Chondrocyte (in vitro differentiated cells): Measurements from ENCODE around the gene FGF18. TPM values are rescaled to one million over a fixed set of nuclear protein-coding genes. Genes with fewer than 3 reads are reported as not detected.

Experiments
- DNase-seq: peaks from one replicate; pipeline ENCODE4 v3.0.0; 2021; ENCODE audit warnings: mixed read lengths, low spot score
- H3K27ac Mint-ChIP-seq: one replicate; pipeline ENCODE4 v1.8.0; 2021; ENCODE audit warnings: mild to moderate bottlenecking, moderate library complexity, mixed read lengths; ENCODE audit not compliant: unreplicated experiment
- H3K27me3 Mint-ChIP-seq: 2 replicates; pipeline ENCODE4 v1.8.0; 2021; ENCODE audit warnings: low read depth, mixed read lengths
- H3K36me3 Mint-ChIP-seq: 2 replicates; pipeline ENCODE4 v1.8.0; 2021; ENCODE audit warnings: low read depth, mixed read lengths
- H3K4me1 Mint-ChIP-seq: 2 replicates; pipeline ENCODE4 v1.8.0; 2021; ENCODE audit warnings: low read depth, mild to moderate bottlenecking, mixed read lengths
- H3K4me3 Mint-ChIP-seq: one replicate; pipeline ENCODE4 v1.8.0; 2021; ENCODE audit warnings: mild to moderate bottlenecking, moderate library complexity, mixed read lengths; ENCODE audit not compliant: unreplicated experiment
- H3K9me3 Mint-ChIP-seq: 2 replicates; pipeline ENCODE4 v1.8.0; 2021; ENCODE audit warnings: low read depth, mixed read lengths
- CTCF ChIP-seq: fragments of 200-600 bp; sonication (generic); IDR thresholded peaks from 2 replicates; pipeline ENCODE4 v1.5.0; 2021; ENCODE audit warnings: antibody characterized with exemption, mild to moderate bottlenecking, moderate library complexity
- total RNA-seq: library from RNA; stranded (reverse); gene quantifications from 3 replicates; pipeline ENCODE4 v1.2.1, GENCODE V29; 2021

The FGF18 gene
- total RNA-seq, 1 donor from 2014 or later: 2.1 TPM

DNA sequence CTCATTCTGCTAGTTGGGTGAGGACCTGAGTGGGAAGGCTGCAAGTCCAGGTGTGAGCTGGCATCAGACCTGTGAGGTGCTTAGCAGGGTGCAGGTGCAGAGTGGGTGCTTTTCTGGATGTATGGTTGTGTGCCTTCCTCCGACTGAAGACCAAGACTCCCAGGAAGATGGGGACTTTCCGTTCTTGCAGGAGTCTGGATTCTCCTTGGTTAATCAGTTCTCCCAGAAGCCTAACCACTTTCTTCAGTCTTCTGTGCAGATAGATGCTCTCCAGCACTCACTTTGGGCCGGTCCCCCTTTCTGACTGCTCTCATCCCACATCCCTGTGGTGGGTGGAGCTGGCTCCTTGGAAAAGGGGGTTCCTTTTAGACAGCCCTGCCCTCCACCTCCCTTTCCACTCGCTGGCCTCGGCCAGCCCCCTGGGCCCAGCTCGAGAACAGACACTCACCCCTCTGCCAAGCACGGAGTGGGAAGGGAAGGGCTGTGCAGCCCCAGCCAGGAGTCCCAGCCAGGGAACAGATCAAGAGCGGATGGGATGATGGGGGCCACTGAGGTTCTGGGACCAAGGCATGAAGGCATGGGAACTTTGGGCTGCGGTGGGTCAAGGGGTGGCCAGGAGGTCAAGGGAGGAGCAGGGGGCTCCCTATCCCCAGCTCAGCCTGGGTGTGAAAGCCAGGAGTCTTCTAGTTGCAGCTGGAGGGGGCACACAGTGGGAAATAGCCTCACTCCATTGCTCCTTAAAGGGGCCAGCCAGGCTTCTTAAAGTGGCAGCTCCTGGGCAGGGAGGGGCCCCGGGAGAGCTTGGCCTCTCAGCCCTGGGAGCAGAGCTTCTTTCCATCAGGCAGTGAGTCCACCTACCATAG lies 62.4 kb downstream of the FGF18 start:
- Mint-ChIP-seq H3K27ac (no peak overlapping the region), H3K27me3 (peaks cover 1% of the 10 kb centered on the region)
- no peak for DNase-seq

DNA sequence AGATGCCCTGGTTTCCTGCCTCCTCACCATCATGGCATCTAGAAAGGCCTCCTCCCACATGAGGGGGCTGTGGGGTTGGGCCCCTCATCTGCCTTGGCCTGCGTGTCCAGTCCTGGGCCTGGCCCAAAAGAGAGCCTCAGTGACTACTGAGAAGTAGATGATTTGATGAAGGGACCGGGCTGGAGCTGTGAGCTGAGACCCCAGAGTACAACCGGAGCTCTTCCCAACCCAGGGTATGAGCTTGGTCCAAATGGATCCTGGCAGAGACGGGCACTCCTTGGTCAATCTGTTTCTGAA lies 62.9 kb downstream of the FGF18 start:
- TF ChIP-seq CTCF: no peak
- no peaks in the 10 kb centered on the region for H3K36me3 Mint-ChIP-seq
- H3K27me3 Mint-ChIP-seq: peaks cover 6% of the 10 kb centered on the region
- no peak overlapping the region for H3K27ac Mint-ChIP-seq
- H3K9me3 Mint-ChIP-seq: no peaks in the 10 kb centered on the region
- no peak overlapping the region for H3K4me3 Mint-ChIP-seq
- H3K4me1 Mint-ChIP-seq: peaks cover 11% of the 10 kb centered on the region
- no peak for DNase-seq

More for the DNA sequence above, 62.4 kb downstream of the FGF18 start:
- no peak for TF ChIP-seq CTCF
- H3K9me3 Mint-ChIP-seq: no peaks in the 10 kb centered on the region
- peaks cover 15% of the 10 kb centered on the region for H3K4me1 Mint-ChIP-seq
- H3K36me3 Mint-ChIP-seq: no peaks in the 10 kb centered on the region
- no peak overlapping the region for H3K4me3 Mint-ChIP-seq

DNA sequence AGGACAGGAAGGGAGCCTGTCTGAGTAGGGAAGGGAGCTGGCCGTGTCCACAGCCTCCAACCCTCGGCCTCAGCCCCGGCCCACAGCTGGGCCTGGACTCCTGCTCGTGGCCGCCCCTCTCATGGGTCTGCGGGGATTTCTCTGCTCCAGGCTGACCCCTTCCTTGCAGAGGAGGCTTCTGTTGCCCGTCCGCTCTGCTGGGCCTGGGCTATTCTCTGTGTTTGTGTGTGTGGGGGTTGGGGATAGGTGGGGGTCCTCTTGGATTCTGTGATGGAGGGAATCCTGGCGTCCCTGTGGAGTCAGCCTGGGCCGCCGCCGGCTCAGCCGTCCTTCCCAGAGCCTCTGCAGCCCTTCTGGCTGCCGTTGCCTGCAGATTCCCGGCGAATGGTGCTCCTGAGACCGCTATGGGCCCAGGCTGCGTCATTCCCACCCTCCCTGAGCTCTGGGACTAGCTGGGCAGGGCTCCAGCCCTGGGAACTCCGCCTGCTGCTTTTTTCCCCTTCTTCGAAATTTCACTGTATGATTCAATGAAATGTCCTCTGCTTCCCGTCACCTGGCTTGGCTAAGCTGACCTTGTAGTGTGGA lies 64.2 kb downstream of the FGF18 start:
- Mint-ChIP-seq H3K4me1 (peaks cover 8% of the 10 kb centered on the region), H3K27ac (no peak overlapping the region), H3K4me3 (no peak overlapping the region), H3K36me3 (no peaks in the 10 kb centered on the region), H3K9me3 (no peaks in the 10 kb centered on the region), H3K27me3 (peaks cover 11% of the 10 kb centered on the region)
- TF ChIP-seq CTCF: no peak
- no peak for DNase-seq

GRCh38 chr5:171484460-171484899 lies 65.0 kb downstream of the FGF18 start:
- DNase-seq: no peak
- Mint-ChIP-seq H3K4me3 (no peak overlapping the region), H3K9me3 (no peaks in the 10 kb centered on the region), H3K27me3 (peaks cover 11% of the 10 kb centered on the region), H3K27ac (no peak overlapping the region), H3K36me3 (no peaks in the 10 kb centered on the region), H3K4me1 (peaks cover 8% of the 10 kb centered on the region)
- peak; percentile 83 for TF ChIP-seq CTCF

- H3K4me1 Mint-ChIP-seq: no peaks in the 10 kb centered on the region
- TF ChIP-seq CTCF: no peak
- peaks cover 11% of the 10 kb centered on the region for H3K27me3 Mint-ChIP-seq
Observed at GRCh38 chr5:171485668-171486067, 66.2 kb downstream of the FGF18 start.

More at GRCh38 chr5:171485668-171486067, 66.2 kb downstream of the FGF18 start:
- Mint-ChIP-seq H3K27ac (no peak overlapping the region), H3K4me3 (no peak overlapping the region), H3K36me3 (no peaks in the 10 kb centered on the region), H3K9me3 (no peaks in the 10 kb centered on the region)
- no peak for DNase-seq
